Activated CD8-positive, alpha-beta memory T cell treated with anti-CD3 and anti-CD28 coated beads, Interleukin-2, amount 50 U/mL, for 48 hours (primary cell): ENCODE results near the gene AGBL4.

ENCODE experiments used
- DNase-seq: peaks from one replicate; pipeline ENCODE4 v3.0.0-alpha.2; 2020

Gene AGBL4

DNA sequence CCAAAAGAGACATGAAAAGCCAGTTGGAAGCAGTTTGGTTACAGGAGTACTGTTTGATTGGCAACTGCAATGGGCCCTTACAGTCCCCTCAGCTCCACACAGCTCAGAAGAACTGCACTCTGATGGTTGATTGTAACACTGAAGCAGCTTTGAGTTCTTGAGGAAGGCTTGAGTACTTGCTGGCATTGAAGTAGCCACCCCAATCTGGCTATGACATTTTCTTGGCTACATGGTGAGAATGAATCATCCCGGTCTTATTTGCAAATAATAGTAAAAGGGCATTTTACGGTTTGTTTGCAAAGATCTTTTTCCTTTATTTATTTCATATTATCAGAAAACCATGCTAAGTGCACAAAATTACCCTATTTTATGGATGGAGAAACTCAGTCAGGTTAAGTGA lies 1087.3 kb downstream of the AGBL4 start:
- DNase-seq, result no peak

DNA sequence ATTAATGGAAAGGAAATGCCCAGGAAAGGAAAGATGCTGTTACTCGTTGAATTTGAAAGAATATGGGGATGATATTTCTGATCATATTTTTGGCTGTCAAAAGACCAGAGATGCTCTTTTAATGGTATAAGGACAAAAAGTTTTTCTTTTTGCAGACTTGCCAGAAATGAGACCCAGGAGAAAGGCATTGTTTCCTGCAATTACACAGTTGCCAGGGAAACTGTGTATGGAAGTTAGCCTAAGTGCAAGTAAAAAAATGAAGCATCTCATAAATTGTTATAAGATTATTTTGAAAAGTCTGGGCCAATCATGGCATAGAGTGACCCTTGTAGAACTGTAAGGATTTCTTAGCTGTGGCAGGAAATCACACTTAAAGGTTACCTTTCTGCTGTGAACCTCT lies 1091.4 kb downstream of the AGBL4 start:
- no peak for DNase-seq

DNA sequence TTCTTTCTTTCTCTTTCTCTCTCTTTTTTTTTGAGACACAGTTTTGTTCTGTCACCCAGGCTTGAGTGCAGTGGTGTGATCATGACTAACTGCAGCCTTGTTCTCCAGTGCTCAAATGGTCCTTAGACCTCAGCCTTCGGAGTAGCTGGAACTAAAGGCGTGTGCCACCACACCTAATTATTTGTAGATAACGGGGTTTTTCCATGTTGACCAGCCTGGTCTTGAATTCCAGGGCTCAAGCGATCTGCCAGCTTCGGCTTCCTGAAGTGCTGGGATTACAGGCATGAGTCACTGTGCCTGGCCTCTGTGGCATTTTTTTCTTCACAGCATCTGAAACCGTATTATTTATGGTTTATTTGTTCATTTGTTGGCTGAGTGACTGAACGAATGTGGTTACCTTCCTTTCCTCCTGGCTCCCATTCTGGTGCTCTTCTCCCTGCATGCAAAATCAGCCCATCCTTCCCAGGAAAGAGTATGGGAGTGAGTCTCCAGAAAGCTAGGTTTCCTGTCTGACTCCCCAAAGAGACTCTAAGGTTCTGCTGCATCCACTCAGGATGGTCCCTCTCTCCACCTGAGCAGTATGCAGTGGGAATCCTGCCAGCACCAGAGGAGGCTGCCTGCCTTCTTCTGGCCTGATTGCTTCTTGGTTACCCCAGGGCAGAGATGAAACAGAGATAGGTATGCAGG lies 1092.1 kb downstream of the AGBL4 start:
- DNase-seq, result no peak

DNA sequence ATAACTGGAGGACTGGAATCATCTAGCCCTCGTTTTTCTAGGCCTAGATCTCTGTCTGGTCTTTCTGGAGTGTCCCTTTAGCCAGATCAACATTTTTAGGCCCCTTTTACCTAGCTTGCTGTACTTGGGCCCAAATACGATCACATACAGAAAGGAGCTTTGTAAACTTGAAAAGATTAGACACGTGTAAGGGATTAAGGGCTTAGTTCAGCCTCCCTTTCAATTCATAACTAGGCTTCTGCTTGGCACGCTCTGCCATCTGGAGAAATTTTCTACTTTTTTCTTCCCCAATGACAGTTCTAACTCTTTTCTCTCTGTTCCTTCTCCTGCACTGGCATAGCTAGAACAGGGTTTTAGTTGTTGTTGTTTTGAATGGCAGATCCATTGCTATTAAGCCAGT lies 1093.7 kb downstream of the AGBL4 start:
- no peak for DNase-seq

DNA sequence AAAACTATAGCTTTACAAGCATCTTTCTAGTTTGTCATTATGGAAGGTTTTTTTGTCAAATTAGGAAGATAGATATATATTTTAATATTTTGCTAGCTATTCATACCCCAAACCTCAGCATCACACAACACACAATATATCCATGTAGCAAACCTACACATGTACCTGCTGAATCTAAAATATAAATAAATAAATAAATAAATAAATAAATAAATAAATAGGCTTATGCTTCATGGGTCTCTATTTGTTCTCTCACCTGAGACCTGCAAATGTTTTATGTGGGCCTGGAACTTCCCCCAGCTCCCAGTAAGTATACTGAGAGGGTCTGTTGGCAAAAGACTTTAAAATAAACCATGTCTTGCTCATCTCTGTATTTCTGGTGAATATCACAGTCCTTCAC lies 1099.7 kb downstream of the AGBL4 start:
- no peak for DNase-seq

DNA sequence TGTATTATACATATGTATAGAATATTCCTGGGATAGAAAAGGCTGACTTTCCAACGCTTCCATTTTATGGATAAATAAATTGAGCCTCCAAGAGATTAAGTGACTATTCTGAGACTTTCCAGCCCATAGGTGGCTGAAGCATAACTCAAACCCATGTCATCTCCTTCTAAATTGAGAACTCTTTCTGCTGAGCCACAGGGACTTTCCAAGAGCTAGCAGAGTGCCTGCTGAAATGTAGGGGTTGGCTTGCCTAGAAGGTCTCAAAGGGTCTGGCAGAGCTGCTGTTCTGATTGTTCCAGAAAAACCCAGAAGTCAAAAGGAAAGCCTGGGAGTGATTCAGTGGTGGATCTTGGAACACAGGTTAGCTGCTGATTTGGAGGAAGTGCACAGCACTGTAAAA lies 1100.6 kb downstream of the AGBL4 start:
- DNase-seq, result no peak

DNA sequence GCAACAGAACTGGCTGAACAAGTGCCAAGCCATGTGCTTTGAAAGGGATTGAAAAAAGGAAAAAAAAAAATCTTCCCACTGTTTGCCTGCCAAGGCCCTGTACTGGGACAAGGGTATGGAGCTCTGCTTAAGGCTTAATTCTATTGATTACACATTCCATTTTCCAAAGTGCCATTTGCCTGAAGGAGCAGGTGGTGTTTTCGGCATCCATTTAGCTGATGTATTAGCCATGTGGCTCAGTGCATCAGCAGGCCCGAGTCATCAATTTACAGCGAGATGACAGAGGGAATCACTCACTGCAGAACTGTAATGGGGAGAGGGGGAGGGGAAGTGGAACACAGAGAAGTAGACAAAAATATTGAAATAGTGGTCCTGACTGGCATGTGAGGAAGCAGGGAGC lies 1102.9 kb downstream of the AGBL4 start:
- DNase-seq, result no peak

DNA sequence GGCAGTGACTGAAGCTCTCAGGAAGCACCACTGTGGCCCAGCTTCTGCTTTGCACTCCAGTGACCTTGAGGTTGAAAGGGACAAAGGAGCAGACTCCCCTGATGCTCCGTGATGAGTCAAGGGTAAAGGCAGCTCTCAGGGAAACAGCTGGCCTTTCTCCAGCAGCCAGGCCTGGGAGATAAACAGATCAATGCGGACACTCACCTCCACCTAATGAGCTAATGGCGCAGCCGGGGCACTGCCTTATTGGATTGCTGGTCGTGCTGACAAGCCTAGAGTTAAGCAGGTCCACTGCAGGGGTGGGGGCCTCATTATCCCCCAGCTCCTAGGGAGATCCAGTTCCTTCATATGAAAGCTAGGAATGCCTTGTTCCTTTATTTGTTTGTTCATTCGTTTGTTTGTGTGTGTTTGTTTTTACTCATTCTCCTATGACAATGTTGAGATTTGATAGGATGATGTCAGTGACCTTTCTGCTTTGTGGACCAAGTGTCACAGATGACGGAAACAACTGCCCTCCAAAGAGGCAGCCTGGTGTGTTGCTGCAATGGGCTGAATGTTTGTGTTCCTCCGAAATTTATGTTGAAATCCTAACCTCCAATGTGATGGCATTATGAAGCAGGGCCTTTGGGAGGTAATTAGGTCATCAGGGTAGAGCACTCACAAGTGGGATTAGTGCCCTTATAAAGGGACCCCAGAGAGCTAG lies 1105.7 kb downstream of the AGBL4 start:
- no peak for DNase-seq

DNA sequence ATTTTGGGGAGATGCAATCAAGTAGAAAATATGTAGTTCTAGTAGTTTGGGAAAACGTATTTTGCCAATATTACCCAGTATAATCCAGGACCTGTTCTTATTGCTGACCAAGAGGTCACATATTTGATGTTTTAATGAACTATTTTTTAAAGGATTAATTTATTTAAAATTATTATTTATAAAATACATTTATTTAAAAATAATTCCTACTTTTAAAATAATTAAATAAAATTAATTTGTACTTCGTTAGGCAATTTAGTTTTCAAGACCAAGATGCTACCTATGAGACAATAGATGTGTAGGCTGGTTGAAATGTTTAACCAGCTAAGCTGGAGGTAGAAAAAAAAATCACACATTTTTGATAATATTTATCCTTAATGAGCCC lies 1106.7 kb downstream of the AGBL4 start:
- no peak for DNase-seq

DNA sequence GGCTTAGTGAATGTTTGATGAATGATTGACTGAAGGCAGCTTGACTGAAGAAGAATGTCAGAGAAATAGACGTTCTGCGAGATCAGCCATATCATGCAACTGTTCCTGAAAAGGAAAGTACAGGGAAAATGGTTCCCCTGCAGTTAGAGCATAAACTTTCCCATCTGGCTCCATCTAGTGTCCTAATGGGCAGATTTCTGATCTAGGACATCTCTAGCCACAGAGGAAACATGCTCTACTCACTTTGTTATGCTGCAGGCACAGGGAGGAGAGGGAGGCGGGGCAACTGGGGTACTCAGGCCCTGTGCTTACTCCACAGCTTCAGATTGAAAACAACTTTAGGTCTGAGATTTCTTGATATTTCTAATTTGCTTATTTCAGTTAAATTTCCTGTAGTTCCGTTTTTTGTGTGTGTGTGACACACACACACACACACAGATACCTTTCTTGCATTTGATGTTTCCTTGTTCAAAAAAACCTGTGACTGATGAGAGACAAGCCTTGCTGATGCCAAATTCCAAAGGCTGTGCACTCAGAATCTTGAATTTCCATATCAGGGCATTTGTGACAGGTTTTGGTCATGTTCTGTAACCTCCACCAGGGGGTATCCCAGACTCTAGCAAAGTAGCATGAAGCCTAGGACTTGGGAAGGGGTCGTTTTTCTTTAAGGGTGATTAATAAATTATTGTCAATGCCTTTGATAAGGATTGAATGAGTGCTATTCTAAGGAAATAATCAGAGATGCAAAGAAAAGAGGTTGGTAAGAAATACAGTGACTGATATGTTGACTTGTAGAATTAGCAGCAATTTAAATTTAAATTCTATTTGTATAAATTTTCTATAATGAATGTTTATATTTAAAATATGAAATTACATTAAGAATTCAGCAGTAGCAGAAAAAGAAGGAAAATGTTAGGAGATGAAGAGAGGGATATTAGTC lies 1107.4 kb downstream of the AGBL4 start:
- no peak for DNase-seq

DNA sequence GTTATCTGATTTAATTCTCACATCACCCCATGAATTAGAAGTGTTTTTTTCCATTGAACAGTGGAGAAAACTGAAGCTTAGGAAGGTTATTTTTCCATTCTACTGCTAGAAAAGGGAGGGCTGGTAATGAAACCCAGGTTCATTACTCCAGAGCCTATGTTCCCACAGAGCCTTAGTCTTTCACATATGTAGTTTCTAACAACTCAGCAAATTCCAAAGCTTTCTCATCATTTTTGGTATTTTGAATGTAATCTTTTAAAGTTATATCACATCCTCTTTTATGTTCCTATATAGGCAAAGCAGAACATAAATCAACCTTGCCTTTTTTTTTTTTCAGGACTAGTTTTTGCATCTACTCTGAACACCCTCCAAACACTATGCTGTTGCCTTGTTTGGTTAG lies 1115.1 kb downstream of the AGBL4 start:
- DNase-seq, result no peak

DNA sequence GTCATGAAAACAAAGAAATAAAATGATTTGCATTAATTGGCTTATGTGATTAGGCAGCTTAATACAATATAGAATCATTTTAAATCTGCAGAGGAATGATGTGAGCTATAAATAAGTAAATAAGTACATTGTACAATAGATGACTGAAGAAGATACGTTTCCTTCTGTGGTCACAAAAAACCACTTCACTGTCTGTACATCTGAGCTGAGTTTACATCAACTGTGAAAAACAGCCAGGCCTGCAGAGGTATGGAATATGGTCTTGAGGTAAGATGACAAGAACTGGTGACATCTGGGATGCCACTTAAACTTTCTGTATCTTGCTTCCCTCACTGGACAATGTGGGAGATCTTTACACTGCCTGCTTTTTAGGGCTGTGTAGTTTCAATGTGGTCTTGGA lies 1117.0 kb downstream of the AGBL4 start:
- DNase-seq, result no peak

DNA sequence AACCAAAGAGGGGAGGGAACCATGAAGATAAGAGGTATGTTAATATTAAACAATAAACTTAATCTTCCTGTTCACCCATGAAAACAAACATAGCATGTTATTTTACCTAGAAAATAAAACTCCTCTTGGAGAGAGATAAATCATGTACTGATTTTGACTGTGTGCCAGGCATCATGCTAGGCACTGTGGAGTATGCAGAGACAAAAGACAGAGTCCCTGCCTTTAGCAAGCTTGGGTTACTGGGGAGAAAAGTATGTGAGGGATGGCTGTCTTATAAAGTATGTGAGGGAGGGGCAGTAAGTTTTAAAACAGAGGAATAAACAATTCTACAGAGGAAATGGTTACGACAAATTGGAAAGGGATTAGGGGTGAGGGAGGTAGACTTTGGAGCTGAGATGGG lies 1117.6 kb downstream of the AGBL4 start:
- DNase-seq, result no peak

DNA sequence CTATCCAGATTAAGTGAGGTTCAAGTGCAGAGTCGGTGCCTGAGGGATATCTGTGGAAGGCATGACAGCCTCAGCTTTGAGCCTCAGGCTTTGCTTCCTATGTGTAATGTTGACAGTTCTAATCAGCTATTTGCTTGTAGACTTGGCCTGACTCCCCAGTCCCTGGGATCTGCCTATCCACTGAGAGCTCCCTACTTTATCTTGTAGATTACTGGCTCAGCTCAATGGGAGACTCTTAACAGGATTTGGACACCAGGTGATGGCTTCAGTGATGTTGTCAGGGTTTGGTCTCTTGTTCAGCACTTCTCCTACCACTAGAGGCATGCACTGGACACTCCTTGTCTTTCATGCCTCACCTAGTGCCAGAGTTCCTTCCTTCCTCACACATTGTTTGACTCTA lies 1120.5 kb downstream of the AGBL4 start:
- DNase-seq, result no peak

DNA sequence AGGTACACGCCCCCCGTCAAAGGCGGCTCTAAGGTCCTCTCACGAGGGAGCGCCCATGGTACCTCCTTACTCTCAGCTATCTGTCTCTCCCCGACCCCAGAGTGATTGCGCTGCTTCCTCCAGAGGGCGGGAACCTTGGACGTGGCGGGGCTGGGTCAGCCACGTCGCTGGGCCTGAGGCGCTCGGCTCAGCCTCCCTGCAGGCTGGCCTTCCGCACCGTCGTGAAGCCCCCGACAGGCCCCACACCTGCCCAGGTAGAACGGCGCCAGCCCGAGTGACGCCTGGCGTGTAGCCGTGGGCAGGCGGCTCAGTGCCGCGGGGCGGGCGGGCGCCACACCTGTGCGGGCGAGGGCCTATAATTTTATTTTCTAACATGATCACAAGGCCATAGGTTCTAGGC lies 1124.9 kb downstream of the AGBL4 start:
- no peak for DNase-seq

DNA sequence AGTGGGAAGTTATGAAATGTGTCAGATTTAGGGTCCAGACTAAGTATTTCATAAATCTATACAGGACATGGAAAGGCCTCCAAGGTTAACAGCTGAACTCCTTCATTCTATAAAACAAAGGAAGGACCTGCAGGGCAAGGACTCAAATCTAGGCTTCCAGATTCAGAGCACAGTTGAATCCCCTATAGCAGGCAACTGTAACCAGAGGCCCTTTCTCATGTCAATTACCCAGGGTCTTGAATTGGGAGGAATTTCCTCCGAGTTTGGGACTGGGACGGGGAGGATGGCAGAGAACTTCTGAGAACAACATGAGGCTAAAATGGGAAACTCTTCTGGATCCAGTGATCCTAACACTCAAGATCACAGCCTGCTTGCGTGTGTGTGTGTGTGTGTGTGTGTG lies 1134.1 kb downstream of the AGBL4 start:
- no peak for DNase-seq

DNA sequence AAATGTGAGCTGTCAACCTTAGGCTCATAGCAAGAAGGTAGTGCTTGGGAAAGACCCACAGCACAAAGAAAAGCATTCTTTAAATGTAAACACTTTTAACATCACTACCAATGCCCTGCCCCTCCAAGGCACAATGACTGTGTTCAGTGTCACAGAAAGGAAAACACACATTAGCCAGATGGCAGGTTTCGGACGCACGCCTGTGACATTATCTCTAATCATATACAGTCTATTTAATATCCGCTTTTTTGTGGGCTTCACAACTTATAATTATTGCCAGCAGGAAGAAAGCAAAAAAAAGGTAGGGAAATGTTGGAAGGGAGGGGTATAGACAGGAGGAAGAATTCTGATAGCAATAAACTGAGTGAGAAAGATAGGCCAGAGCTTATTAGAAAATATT lies 1134.7 kb downstream of the AGBL4 start:
- no peak for DNase-seq

DNA sequence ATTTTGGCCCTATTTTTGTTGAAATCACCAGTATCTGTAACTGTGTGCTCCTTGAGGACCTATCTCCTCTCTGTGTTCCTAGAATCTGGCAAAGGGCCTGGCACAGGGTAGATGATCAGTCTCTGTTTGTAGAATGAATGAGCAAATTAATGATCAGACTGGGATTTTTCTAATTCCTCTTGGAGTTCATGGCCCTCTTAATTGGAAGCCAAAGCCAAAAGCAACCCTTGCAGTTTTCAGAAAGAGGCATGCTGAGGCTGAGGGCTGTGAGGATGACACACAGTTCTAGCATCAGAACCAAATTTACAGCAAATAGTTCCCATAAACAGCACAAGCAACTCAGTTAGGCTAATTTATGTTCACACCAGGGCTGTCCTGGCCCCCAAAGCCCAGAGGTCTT lies 1136.0 kb downstream of the AGBL4 start:
- no peak for DNase-seq

DNA sequence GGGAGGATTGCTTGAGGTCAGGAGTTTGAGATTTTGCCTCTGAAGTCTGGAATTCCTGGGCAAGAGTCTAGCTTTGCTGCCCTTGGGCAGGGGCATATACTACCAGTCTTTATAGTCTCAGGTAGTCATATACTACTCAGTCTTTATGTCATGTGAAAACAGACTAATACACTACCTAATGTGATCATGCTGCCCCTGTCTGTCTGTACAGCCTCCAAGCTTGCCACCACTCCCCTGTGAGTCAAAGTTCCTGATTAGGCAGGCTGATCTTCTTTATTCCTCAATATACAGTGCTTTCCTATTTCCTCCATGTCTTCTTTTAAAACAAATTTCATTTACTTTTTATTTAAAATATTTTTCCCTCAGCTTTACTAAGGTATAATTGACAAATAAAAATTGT lies 1141.7 kb downstream of the AGBL4 start:
- no peak for DNase-seq

DNA sequence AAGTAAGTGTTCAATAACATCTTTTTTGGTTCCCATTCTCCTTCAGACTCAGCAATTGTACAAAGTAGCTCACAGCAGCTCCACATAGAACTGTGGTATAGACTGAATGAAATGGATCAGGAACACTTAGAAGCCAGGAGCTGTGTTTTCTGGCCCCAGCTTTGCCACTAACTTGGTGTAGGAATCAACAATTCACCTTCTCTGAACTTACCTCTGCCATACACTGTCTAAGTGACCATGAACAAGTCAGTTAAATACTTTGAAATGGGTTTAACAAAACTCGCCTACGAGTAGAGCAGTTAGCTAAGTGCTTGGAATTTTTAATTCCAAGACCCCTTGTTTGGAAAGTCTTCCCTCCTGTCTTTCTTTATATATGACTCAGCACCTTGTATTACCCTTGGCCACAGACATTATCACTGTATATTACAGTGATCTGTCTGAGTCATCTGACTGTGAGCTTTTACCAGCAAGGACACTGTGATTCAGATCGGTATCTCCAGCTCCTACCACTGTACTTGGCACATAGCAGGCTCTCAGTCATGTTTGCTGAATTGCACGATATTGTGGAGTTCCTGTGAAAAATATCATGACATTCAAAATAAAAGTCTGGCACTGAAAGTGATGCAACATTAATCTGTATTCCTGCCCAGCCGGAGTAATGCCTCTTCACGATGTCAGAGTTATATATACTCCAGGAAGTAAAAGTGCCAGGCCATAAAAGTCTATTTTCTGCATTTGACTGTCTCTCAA lies 1145.4 kb downstream of the AGBL4 start:
- no peak for DNase-seq

DNA sequence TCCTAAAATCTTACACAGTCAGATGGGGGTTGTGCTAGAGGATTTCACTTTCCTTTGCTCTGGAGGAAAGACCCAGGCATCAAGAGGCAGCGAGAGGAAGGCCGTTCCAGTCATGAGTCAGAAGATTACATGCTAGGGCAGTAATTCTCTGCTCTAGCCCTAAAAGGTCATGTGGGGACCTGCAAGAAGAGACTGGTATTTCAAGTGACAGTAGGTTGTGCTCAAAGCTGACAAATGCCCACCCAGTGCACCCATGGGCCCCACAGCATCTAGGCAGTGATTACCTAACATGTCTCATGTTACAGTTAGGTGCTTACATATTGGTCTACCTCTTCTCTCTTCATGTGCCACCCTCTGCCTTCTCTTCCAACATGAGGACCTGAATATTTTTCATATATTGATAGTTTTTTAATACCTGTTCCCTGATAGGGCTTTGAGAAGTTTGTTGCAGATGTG lies 1147.4 kb downstream of the AGBL4 start:
- DNase-seq, result no peak

DNA sequence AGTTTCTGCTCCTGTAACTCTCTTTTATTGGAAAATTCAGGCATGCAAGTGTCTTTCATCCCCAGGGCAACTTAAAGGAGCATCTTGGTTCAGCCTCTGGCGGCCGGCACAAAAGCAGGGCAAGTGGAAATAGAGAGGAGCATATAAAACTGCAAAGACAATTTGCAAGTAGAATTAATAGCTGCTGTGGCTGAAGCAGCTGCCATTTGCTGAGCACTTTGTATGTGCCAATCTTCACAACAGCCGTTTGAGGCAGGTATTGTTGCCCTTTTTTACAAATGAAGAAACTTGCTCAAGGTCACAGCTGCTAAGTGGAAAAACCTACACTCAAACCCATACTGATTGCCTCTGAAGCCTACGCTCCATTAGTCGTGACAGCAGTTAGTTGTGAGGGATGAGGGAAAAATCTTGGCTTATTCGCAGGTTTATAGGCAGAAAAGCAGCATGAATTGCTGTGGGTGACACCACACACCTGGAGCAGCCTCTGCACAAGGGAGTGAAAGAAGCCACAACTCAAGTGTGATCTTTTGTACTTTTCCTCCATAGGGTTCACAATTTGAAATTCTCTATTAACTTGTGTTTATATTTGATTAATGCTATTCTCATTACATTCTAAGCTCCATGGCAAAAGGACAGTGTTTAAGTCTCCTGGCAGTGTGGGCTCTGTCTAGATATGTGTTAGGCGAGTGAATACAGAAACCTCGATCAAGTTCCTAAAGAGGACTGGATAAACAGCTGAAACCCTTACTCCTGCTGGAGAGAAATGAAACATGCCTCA lies 1148.0 kb downstream of the AGBL4 start:
- DNase-seq, result no peak
